TTC549 (cell line): Measurements from ENCODE around the gene SHC1.
A peak's percentile ranks its signal among the peaks of the same experiment; 100 is the strongest.

Experiments used
- FAIRE-seq: peaks from 2 replicates; lab custom pipeline; 2012; peaks lifted over from hg19 to GRCh38; lab: Jason Lieb, UNC

SHC1 gene, protein sequence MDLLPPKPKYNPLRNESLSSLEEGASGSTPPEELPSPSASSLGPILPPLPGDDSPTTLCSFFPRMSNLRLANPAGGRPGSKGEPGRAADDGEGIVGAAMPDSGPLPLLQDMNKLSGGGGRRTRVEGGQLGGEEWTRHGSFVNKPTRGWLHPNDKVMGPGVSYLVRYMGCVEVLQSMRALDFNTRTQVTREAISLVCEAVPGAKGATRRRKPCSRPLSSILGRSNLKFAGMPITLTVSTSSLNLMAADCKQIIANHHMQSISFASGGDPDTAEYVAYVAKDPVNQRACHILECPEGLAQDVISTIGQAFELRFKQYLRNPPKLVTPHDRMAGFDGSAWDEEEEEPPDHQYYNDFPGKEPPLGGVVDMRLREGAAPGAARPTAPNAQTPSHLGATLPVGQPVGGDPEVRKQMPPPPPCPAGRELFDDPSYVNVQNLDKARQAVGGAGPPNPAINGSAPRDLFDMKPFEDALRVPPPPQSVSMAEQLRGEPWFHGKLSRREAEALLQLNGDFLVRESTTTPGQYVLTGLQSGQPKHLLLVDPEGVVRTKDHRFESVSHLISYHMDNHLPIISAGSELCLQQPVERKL

DNA sequence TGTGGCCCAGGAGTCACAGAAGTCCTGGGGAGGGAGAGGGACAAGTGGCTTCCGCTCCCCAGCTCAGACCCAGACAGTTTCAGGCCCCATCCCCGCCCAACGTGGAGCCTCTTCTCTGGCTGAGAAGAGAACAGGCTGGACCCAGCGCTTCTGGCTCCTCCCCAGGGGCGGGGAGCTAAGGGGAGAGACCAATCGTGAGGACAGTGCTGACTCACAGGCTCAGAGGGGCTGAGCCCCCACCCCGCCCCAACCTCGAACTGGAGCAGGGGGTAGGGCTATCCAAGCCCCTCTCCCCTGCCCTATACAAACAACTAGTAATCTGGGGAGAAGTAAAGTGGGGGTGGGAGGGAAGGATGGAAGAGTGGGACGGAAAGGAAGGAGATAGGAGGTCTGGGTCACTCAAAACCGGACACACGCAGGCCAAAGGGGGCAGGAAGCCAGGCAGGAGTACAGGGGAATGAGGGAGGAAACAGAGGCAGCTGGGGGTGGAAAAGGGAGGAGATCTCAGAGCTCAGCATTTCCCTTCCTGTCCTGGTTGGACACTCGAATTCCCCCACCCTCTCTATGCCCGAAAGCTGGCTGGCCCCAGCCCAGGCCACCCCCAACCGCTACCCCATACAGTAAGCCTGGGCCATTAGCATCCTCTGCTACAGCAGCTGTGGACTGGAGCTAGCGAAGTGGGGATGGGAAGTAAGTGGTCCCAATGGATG, at the start of gene SHC1:
SHC1 (minus strand) TSS at position 117 of the 710 bp plus-strand sequence. CDS start 221 bp downstream, outside the sequence.
- peak; percentile 98 for FAIRE-seq

DNA sequence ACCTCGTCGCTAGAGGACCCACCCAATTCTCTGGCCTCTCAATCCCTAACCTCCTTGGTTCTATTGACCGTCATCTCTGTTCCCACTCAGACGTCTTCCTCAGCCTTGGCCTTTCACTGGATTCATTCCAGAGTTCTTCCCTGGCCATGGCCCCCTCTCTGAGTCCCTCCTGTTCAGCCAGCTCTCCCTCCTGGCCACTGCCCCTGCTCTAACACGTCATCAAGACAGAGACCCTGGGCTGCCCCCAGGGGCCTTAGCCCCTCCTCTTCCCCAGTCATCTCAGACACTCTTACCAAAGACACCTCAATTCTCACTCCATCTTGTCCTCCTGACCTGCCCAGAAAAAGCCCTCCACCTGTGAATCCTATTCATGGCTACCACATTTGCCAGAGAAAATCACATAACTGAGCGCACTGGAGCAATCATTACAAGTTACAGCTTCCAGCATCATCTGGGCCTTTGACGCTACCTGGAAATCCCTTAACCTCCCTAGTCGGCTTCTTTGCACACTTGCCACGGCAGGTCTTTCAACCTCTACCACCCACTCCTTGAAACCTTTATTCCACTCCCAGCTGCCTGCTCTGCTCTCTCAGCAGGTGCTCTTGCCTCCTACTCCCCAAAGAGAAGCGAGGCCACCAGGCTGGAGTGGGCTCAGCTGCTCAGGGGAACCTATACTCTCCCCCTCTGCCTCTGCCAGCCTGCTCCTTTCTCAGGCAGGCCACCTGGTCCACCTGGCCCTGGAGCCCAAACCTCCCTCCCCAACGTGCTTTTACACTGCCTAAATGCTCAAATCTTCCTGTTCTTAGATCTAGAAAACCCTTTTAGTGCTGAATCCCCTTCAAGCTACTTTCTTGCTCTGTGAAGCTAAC, 49.1 kb upstream of the SHC1 start:
- no peak for FAIRE-seq

DNA sequence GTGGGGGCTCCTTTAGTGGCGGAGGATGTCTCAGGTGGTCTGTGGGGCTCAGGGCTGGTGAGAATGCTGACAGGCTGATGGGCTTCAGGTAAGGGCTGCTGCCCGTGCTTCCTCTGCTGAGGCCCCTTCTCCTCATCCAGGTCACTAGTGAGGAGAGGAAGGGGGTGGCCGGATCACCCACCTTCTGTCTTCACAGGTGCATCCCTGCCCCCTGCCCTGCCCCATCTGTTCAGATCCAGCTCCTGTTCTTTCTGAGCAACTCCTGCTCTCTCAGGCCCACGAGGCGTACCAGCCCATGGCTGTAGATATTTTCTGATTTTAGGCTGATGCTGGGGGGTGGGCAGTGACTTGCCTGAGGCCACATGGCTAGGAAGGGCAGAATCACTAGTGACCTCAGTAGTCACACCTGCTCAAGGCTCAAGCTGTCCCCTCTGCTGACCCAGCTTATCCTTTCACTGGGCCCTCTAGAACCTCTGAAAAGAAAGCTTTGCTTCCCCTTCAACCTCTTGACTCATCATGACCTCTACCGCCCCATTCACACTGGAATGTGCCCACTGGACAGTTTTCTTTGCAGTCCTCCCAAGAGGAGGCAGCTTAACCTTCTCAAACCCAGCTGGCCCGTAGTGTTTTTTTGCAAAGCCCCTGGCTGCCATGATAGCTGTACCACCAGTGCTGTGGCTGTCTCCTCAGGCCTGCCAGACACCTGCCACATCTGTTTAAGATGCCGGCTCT, 48.2 kb upstream of the SHC1 start:
- FAIRE-seq = no peak

DNA sequence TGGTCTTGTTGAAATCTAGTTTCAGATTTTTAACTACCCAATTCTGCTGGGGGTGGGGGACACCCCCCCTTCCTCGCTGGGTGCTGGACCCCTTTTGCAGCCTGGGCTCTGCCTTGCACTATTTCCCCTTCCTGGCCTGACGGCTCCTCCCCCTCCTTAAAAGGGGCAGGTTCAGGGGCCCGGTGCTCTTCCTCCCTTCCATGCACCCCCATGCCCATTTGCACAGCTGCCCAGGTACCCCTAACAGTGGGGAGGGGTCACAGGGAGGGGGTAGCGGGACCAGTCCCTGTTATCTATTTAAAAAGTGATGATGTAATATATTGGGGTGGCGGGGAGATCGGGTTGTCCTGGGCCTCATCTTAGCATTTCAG, 47.4 kb upstream of the SHC1 start:
- no peak for FAIRE-seq

DNA sequence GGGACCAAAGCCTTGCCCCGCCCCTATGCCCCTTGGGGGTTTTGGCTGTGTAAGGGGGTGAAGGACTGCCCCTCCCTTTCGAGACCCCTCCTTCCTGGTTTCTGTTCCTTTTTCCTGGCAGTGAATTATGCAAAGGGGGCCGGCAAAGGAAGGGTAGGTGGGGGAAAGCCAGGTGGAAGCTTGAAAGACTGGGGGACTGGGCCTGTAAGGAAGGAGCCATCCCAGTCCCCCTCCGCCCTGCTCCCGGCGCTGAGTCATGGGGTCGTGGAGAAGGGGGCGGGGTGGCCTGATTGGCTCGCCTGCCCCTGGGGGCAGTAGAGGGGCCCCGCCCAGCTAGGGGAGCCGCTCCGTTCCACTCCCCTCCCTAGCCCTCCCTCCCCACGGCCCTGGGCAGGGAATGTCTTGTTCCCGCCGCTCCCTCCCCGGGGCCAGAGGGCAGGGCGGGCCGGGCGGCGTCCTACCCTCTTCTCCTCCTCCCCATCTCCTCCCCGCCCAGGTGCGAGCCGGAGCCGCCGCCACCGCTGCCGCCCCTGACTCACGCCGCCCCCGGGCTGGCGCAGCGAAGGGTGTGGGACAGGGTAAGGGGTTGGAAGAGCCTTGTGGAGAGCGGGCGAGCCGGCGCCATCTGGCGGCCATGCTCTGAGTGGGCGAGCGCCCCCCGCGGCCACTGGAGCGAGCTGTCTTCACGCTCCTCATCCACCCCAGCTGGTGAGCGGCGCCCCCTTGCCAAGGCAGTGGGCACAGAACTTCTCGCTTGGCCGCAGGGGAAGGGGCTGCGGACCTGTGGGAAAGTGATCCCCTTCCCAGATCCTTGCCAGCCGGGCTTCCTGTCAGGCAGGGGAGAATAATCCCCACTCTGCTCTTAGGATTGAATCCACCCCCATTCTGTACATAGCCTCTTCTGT, 46.7 kb upstream of the SHC1 start:
- FAIRE-seq = no peak

DNA sequence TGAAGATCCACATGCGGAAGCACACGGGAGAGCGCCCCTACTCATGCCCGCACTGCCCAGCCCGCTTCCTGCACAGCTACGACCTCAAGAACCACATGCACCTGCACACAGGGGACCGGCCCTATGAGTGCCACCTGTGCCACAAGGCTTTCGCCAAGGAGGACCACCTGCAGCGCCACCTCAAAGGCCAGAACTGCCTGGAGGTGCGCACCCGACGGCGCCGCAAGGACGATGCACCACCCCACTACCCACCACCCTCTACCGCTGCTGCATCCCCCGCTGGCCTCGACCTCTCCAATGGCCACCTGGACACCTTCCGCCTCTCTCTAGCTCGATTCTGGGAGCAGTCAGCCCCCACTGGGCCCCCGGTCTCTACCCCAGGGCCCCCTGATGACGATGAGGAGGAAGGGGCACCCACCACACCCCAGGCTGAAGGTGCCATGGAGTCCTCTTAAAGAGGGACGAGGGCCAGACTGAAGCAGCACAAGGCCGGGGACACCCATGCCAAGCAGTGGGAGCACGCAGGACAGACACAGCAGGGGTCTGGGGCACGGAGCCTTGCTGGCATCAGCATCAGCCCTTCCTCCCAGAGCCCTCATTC, 45.8 kb upstream of the SHC1 start:
- FAIRE-seq = no peak

DNA sequence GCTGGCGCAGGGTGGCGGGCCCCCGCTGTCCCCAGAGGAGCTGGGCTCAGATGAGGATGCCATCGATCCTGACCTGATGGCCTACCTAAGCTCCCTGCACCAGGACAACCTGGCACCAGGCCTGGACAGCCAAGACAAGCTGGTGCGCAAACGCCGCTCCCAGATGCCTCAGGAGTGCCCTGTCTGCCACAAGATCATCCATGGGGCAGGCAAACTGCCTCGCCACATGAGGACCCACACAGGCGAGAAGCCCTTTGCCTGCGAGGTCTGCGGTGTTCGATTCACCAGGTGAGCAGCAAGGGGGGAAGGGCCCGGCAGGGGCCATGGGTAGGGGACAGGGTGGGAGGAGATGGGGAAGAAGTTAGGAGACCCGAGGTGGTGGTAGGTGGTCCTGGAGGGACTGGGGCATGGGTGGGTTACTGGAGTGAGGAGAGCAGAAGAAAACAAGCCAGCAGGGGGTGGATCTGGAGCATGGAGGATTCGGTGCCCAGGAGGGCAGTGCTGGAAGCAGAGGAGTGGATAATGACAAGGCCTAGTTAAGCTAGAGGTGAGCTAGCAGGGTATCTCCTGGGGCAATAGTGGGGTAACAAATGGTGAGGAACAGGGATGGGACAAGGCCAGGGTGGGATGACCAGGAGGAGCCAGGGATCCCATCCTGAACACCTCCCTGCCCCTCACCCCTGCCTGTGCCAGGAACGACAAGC, 45.1 kb upstream of the SHC1 start:
- no peak for FAIRE-seq

DNA sequence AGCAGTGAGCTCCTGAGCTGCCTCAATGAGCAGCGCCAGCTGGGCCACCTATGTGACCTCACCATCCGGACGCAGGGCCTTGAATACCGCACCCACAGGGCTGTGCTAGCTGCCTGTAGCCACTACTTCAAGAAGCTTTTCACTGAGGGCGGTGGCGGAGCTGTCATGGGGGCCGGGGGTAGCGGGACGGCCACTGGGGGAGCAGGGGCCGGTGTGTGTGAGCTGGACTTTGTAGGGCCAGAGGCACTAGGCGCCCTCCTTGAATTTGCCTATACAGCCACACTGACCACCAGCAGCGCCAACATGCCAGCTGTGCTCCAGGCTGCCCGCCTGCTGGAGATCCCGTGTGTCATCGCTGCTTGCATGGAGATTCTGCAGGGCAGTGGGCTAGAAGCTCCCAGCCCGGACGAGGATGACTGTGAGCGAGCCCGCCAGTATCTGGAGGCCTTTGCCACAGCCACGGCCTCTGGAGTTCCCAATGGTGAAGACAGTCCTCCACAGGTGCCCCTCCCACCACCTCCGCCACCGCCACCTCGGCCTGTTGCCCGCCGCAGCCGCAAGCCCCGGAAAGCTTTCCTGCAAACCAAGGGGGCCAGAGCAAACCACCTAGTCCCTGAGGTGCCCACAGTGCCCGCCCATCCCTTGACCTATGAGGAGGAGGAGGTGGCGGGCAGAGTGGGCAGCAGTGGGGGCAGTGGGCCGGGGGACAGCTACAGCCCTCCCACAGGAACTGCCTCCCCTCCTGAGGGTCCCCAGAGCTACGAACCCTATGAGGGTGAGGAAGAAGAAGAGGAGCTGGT, 44.4 kb upstream of the SHC1 start:
- no peak for FAIRE-seq

DNA sequence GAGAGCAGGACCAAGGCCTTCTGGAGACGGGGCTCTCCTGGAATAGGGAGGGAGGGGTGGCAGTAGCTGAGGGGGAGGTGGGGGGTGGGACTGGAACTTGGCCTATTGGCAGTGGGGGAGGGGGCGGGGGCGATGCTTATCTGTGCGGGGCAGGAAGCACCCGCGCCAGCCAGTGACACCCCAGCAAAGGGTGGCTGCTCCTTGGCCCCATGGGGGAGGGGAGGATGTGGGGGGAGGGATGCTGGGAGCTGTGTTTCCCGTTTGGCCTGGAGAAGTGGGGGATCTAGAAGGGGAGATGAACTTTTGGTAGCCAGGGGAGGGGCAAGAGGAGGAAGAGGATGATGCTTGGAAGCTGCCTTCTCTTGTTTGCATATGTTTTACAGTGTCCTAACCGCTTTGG, 43.1 kb upstream of the SHC1 start:
- FAIRE-seq = no peak

DNA sequence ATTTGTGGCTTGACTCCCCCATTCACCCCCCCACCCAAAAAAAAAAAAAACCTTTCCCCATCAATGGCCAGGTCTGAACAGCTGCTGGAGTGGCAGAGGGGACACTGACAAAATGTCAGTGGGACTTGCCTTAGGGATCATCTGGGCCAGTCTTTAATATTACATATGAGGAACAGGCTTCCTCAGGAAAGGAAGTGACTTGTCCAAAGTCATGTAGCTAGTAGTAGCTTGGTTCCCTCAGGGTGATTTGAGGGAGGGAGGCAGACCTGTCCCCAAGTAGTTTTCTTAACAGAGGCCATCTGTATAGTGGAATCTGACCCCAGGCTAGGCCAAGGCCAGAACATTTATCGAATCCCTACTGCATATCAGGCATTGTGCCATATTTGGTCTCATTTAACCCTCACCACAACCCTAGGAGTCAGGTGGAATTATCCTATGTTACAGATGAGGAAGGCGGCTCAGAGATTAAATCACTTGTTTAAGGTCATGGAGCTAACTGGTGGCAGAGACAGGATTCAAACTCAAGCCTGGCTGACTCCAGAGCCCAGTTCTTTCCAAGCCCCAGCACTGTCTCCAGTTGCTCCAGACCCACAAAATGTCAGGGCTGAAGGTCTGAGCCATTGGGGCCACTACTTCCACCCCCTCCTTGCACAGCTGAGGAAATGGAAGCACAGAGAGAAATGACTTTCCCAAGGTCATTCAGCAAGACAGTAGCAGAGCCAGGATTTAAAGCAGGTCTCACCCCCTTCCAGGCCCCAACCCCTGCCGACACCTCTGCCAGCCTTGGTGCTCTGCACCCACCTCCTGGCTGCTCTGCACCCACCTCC, 42.4 kb upstream of the SHC1 start:
- no peak for FAIRE-seq

DNA sequence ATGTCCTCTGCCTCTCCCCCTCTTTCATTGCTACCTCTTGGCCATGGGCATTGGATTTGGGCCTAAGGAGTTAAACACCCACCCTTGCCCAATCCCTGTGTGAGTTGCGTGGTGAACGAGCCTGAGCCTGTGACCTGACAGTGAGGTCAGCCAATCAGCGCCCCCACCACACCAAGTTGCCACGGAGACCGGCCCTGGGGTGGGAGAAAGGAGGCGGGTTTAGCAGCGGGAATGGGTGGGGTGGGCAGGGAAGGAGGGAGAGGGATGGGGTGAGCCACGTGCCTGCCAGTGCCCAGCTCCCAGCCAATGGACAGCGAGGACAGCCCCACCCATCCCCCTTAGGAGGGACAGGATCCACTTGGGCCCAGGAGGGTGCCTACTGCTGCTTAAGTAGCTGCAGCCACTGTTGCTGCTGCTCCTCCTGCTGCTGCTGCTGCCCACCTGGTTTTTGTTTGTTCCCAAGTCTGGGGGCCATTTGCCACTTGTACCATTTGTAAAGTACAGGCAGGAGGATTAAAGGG, 41.5 kb upstream of the SHC1 start:
- no peak for FAIRE-seq

DNA sequence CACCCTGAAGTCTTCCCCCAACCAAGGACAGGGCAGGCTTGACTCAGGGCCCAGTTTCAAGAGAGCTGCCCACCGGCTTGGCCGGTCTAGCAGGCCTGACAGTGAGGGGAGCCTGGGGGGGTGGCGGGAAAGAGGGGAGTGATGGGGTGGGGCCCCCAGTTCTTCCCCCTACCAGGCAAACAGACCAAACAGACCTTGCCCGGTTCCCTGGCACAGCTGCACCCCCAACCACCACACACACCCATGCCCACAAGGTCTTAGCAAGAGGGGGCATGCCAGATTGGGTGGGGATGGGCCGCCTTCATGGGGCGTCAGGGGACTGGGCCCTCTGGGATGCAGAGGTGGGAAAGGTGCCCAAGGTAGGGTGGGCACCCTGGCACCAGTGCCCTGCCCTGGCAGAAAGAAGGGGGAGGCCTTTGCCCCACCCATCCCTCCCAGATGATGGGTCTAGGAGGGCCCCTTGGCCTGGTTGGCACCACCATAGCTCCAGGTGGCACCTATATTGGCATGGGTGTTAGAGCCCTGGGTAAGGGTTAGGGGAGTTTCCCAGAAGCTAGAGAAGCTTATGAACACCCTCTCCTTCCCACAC, 41.0 kb upstream of the SHC1 start:
- FAIRE-seq = no peak

DNA sequence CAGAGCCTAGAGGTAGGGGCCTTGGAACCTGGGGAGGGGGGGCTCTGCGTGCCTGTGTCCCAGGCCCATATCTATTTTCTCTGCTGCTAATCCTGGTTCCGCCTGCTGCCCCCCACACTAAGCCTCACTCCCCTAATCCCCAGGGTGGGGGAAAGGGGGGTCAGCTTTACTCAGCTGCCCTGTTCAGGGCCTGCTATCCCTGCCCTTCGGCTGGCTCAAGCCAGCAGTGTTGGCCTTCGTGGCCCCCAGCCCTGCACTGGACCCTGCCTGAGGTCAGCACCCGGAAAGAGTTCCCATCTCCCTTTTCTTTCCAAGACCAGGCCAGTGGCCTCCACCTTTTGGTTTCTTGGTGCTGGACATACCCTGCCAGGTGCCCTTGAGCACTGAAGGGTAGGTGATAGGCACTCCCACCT, 40.5 kb upstream of the SHC1 start:
- no peak for FAIRE-seq

DNA sequence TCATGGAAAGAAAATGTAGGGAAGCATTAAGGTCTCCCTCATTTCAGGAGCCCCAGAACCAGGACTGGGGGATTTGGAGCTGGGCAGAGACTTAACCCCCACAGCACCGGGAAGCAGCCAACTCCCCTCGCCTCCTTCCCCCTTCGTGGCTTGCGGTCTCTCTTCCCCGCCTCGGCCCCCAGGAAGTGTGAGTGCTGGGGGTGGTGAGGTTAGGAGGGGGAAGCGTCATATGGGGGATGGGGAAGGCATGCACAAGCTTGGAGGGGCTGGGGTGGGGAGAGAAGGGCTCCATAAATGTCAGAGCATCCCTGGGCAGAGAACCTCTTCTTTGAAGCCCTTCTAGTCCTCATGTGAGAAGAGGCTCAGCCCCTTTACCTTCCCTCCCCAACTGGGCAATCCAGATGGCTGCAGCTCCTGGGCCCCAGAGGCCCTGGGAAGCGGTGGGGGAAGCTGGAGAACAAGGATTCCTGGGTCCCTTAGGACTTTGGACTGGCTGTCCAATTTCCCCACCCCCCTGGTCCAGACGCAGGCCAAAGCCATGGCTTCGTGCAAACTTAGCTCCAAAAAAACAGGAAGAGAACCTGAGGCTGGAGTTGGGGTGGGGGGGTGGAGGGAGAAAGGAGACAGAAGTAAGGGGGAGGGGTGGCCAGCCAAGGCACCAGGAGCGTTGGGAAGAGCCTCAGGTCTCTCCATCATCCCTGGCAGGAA, 39.8 kb upstream of the SHC1 start:
- FAIRE-seq = no peak

DNA sequence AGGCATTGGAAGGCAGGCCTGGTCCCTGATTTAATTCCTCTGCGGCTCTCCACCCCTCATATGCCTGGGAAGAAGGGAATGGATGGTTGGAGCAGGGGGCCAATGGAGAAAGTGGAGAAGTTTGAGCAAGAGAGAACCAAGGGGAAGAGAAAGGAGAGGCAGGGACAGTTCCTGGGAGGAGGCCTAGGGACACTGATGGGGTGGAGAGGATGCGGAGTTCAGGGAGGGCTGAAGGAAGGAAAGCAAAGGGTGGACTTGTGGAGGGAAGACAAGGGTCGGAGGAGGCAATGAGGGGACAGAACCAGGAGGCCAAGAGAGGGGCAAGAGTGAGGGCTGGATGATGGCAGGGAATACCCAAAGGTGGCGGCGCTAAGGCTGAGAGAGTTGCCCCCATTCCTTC, 39.2 kb upstream of the SHC1 start:
- FAIRE-seq = no peak

DNA sequence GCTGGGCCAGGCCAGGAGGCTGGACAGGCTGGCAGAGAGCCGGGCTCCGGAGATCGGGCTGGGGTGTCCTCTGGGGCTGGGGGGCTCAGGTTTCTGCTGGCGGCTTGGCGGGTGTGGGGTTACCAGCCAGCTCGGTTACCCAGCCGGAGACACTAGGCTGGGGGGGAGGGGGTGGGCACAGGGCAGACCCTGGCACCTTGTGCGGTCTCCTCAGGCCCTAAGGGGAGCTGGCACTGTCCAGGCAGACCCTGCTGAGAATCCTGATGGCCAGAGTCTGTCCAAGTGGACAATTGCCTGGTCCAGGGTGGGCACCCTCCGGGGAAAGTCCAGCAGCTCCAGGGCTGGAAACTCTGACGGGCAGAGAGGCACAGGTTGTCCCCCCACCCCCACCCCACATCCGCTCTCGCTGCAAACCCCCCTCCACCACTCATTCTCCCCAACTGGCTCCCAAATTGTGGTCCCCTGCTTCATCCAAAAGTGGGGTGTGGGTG, 38.7 kb upstream of the SHC1 start:
- no peak for FAIRE-seq
